Gastroesophageal sphincter (tissue), 4 donors: ENCODE measurements around the gene KRTAP10-5. TPM values are rescaled to one million over a fixed set of nuclear protein-coding genes. Genes with fewer than 3 reads are reported as not detected.

Experiments
- ATAC-seq: fragments of 150-250 bp; one replicate; pipeline ENCODE4 v1.9.1; 2016; ENCODE audit warnings: mild to moderate bottlenecking, moderate library complexity
- H3K27ac ChIP-seq, 4 donors: fragments of 200-600 bp; sonication (generic) in 3 of 4; 1 replicate in 3 of 4; 2 replicates in 1 of 4; pipeline ENCODE4 v1.5.1; 2016 to 2019
- H3K27me3 ChIP-seq: fragments of 200-600 bp; sonication (generic); one replicate; pipeline ENCODE4 v1.5.1; 2019
- H3K36me3 ChIP-seq, 2 donors: fragments of 200-600 bp; sonication (generic); one replicate each; pipeline ENCODE4 v1.5.1; 2019; ENCODE audit warnings: control low read depth in 1 of 2
- H3K4me1 ChIP-seq, 3 donors: fragments of 200-600 bp; sonication (generic); 1 replicate in 2 of 3; 2 replicates in 1 of 3; pipeline ENCODE4 v1.5.1; 2016 to 2019; ENCODE audit warnings: control low read depth in 2 of 3
- H3K4me3 ChIP-seq, 2 donors: fragments of 200-600 bp; sonication (generic); one replicate each; pipeline ENCODE4 v1.5.1; 2019; ENCODE audit warnings: mild to moderate bottlenecking in 1 of 2, moderate library complexity in 1 of 2
- H3K9me3 ChIP-seq, 3 donors: fragments of 200-600 bp; sonication (generic); one replicate each; pipeline ENCODE4 v1.5.1; 2017 to 2019; ENCODE audit warnings: control low read depth in 2 of 3
- EP300 ChIP-seq: sonication (generic); formaldehyde crosslinking; IDR thresholded peaks from one replicate; pipeline ENCODE4 v1.6.1; 2017; ENCODE audit warnings: antibody characterized with exemption, mild to moderate bottlenecking
- POLR2A ChIP-seq, 2 donors: fragments of 450-650 bp; IDR thresholded peaks; one replicate each; pipeline ENCODE4 v1.6.1; 2017; ENCODE audit warnings: antibody characterized with exemption in 2 of 2, mild to moderate bottlenecking in 2 of 2, moderate library complexity in 1 of 2
- POLR2AphosphoS5 ChIP-seq: sonication (generic); formaldehyde crosslinking; IDR thresholded peaks from one replicate; pipeline ENCODE4 v1.6.1; 2017; ENCODE audit warnings: antibody characterized with exemption
- WGBS, 2 donors: methylation state at CpG; one replicate each; pipeline ENCODE4 v1.1.5; 2018; ENCODE audit warnings: low coverage in 1 of 2; 5-methylcytosine and 5-hydroxymethylcytosine counted together
- total RNA-seq, 4 donors: library from RNA; depleted of rRNA; stranded (reverse); fragments of >200 nt; gene quantifications; one replicate each; pipeline ENCODE4 v1.1.0, GENCODE V29; 2016
- TF ChIP-seq, protein P1 (sequence below), 4 experiments: fragments of 200-600 bp in 2 of 4; fragments of 450-650 bp in 2 of 4; sonication (generic) in 1 of 4; IDR thresholded peaks; one replicate each; pipeline ENCODE4 v1.5.1; 2017 to 2019; ENCODE audit warnings: antibody characterized with exemption in 4 of 4, mild to moderate bottlenecking in 2 of 4, moderate library complexity in 2 of 4

KRTAP10-5 gene
- total RNA-seq, 4 donors from 2014 or later = not detected

DNA sequence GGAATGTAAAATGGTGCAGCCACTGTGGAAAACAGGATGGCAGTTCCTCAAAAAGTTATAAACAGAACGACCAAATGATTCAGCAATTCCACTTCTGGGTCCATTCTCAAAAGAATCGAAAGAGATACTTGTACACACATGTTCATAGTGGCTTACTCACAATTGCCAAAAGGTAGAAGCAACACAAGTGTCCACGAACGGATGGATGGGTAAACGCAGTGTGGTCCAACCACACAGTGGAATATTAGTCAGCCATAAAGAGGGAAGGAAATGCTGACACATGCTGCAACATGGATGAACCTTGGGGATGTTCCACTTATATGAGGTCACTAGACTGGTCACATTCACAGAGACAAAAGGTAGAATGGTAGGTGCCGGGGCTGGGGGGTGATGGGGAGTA is 45.7 kb downstream of the KRTAP10-5 start:
- Histone ChIP-seq H3K27me3 (peaks cover 41% of the 10 kb centered on the region), H3K4me3 (no peak overlapping the region), H3K36me3 (no peaks in the 10 kb centered on the region), H3K27ac (no peak overlapping the region), H3K9me3 (no peaks in the 10 kb centered on the region), H3K4me1 (no peaks in the 10 kb centered on the region)
- ATAC-seq = no peak
- TF ChIP-seq, protein P1, sequence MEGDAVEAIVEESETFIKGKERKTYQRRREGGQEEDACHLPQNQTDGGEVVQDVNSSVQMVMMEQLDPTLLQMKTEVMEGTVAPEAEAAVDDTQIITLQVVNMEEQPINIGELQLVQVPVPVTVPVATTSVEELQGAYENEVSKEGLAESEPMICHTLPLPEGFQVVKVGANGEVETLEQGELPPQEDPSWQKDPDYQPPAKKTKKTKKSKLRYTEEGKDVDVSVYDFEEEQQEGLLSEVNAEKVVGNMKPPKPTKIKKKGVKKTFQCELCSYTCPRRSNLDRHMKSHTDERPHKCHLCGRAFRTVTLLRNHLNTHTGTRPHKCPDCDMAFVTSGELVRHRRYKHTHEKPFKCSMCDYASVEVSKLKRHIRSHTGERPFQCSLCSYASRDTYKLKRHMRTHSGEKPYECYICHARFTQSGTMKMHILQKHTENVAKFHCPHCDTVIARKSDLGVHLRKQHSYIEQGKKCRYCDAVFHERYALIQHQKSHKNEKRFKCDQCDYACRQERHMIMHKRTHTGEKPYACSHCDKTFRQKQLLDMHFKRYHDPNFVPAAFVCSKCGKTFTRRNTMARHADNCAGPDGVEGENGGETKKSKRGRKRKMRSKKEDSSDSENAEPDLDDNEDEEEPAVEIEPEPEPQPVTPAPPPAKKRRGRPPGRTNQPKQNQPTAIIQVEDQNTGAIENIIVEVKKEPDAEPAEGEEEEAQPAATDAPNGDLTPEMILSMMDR (IDR thresholded peaks at IDR 0.05) = no peak
- 92 to 93% methylated on average over 6 of the region's 6 CpGs for WGBS, 2 donors

GRCh38 chr21:44533891-44534627 is 46.3 kb downstream of the KRTAP10-5 start:
- Histone ChIP-seq H3K4me1 (no peaks in the 10 kb centered on the region), H3K27ac (no peak overlapping the region), H3K9me3 (no peaks in the 10 kb centered on the region), H3K36me3 (no peaks in the 10 kb centered on the region), H3K27me3 (peaks cover 47% of the 10 kb centered on the region), H3K4me3 (no peak overlapping the region)
- ATAC-seq = no peak
- TF ChIP-seq POLR2AphosphoS5 (no peak), POLR2A (IDR thresholded peaks at IDR 0.05) (no peak), EP300 (no peak)
- TF ChIP-seq, protein P1 (IDR thresholded peaks at IDR 0.05) = no peak
- 90 to 100% methylated on average over 1 to 2 of the region's 21 CpGs for WGBS, 2 donors

DNA sequence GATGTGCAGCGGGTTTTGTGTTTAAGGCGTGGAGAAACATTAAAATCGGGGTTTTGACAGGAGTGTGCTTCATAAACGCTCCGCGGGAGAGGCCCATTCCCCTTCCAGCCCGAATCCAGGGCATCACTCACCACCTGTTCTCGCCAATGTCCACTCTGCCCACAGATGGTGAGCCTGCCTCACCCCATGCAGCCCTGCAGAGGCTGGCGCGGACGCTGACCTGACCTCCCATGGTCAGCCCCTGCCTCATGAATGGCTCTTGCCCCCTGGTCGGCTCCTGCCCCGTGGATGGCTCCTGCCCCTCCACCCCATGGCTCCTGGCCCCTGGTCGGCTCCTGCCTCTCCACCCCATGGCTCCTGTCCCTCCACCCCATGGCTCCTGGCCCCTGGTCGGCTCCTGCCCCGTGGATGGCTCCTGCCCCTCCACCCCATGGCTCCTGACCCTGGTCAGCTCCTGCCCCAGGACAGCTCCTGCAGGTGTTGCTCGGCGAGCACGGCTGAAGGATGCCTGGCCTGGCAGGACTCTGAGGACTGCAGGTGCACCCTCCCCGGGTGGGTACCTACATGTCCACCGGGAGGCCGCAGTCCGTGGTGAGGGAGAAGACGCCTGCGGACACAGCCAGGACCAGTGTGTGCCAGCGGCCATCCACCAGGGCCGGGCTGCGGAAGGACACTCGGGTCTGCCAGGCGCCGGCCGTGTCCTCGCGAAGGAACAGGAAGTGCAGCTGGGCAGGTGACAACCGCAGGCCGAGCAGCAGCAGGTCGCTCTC is 47.1 kb downstream of the KRTAP10-5 start:
- no peak for ATAC-seq
- Histone ChIP-seq H3K4me1 (no peaks in the 10 kb centered on the region), H3K27me3 (peaks cover 50% of the 10 kb centered on the region), H3K9me3 (no peaks in the 10 kb centered on the region), H3K36me3 (no peaks in the 10 kb centered on the region), H3K4me3 (no peak overlapping the region), H3K27ac (no peak overlapping the region)
- TF ChIP-seq, protein P1 (IDR thresholded peaks at IDR 0.05) = no peak
- TF ChIP-seq EP300 = no peak
- no peak for TF ChIP-seq POLR2AphosphoS5
- no peak for TF ChIP-seq POLR2A (IDR thresholded peaks at IDR 0.05)
- 92% methylated on average over 4 to 8 of the region's 37 CpGs for WGBS, 2 donors

GRCh38 chr21:44532712-44533111 is 47.7 kb downstream of the KRTAP10-5 start:
- Histone ChIP-seq H3K4me3 (no peak overlapping the region), H3K4me1 (no peaks in the 10 kb centered on the region), H3K9me3 (no peaks in the 10 kb centered on the region), H3K36me3 (no peaks in the 10 kb centered on the region), H3K27me3 (peaks cover 56% of the 10 kb centered on the region), H3K27ac (no peak overlapping the region)
- TF ChIP-seq, protein P1 (IDR thresholded peaks at IDR 0.05) = no peak
- TF ChIP-seq POLR2A (IDR thresholded peaks at IDR 0.05) (no peak), POLR2AphosphoS5 (no peak), EP300 (no peak)
- ATAC-seq = no peak
- WGBS, 2 donors = 87 to 88% methylated on average over 9 to 11 of the region's 16 CpGs
